OCI-LY7 (cell line): ENCODE data around the gene TNS3. TPM values are rescaled to one million over a fixed set of nuclear protein-coding genes. Genes with fewer than 3 reads are reported as not detected.
"Not testable (repeated sequence)": the region's sequence is repeated elsewhere in the genome, so short reads cannot be mapped to it uniquely, and the experiment has no call there.

Source experiments
- BruUV-seq: library from RNA; stranded (reverse); fragments of 400-500 nt; replicated peaks from 2 replicates; lab custom pipeline; 2021; lab: Mats Ljungman, UMichigan
- CTCF ChIA-PET: fragments of 300-600 bp; sonication (Branson Sonifier 250); formaldehyde crosslinking; loops from one replicate; lab custom pipeline; 2022; ENCODE audit warnings: antibody characterized with exemption; ENCODE audit not compliant: unreplicated experiment; lab: Charles Lee
- POLR2A ChIA-PET: fragments of 300-600 bp; sonication (Branson Sonifier 250); formaldehyde crosslinking; loops from one replicate; lab custom pipeline; 2022; ENCODE audit warnings: antibody characterized with exemption; lab: Charles Lee
- DNase-seq: peaks from one replicate; pipeline ENCODE4 v3.0.0-alpha.2; 2015; ENCODE audit warnings: low spot score
- H2AFZ ChIP-seq: fragments of 200-600 bp; sonication (generic), shearing (Covaris generic); 2 replicates; pipeline ENCODE4 v1.6.1; 2014; ENCODE audit warnings: mild to moderate bottlenecking, antibody characterized with exemption, low read length, moderate library complexity
- H3K27ac ChIP-seq: fragments of 200-600 bp; sonication (generic); 2 replicates; pipeline ENCODE4 v1.5.1; 2014; ENCODE audit warnings: mixed run types, low read depth, mild to moderate bottlenecking, moderate library complexity, low read length, inconsistent platforms; ENCODE audit not compliant: poor library complexity, severe bottlenecking
- H3K36me3 ChIP-seq: fragments of 200-600 bp; sonication (generic); 2 replicates; pipeline ENCODE4 v1.6.1; 2014; ENCODE audit warnings: mild to moderate bottlenecking, antibody characterized with exemption, low read length, moderate library complexity, mixed read lengths; ENCODE audit not compliant: insufficient read depth
- H3K4me1 ChIP-seq: fragments of 200-600 bp; sonication (generic); 2 replicates; pipeline ENCODE4 v1.5.1; 2014; ENCODE audit warnings: mild to moderate bottlenecking, low read length; ENCODE audit not compliant: insufficient read depth, poor library complexity, severe bottlenecking
- H3K4me2 ChIP-seq: fragments of 200-600 bp; sonication (generic); 2 replicates; pipeline ENCODE4 v1.6.1; 2014; ENCODE audit warnings: mild to moderate bottlenecking, low read length
- H3K4me3 ChIP-seq: fragments of 200-600 bp; sonication (generic); 2 replicates; pipeline ENCODE4 v1.5.1; 2014; ENCODE audit warnings: mild to moderate bottlenecking, low read depth, low read length; ENCODE audit not compliant: poor library complexity, severe bottlenecking
- H3K79me2 ChIP-seq: fragments of 200-600 bp; sonication (generic); 2 replicates; pipeline ENCODE4 v1.6.1; 2016; ENCODE audit warnings: low read depth, mild to moderate bottlenecking, low read length, moderate library complexity, mixed read lengths; ENCODE audit not compliant: insufficient read depth
- H3K9me2 ChIP-seq: fragments of 200-600 bp; sonication (generic); 2 replicates; pipeline ENCODE4 v1.6.1; 2016; ENCODE audit warnings: mild to moderate bottlenecking, low read length, mixed read lengths; ENCODE audit not compliant: insufficient read depth
- H3K9me3 ChIP-seq: fragments of 200-600 bp; sonication (generic); 2 replicates; pipeline ENCODE4 v1.6.1; 2014; ENCODE audit warnings: mild to moderate bottlenecking, mixed run types, low read length, mixed read lengths
- H4K20me1 ChIP-seq: fragments of 200-600 bp; sonication (generic); 2 replicates; pipeline ENCODE4 v1.6.1; 2014; ENCODE audit warnings: mild to moderate bottlenecking, antibody characterized with exemption, low read length, moderate library complexity, mixed read lengths; ENCODE audit not compliant: insufficient read depth
- EZH2phosphoT487 ChIP-seq: fragments of 200-600 bp; sonication (generic); IDR thresholded peaks from 2 replicates; pipeline ENCODE4 v1.6.1; 2018; ENCODE audit warnings: low read depth, borderline replicate concordance, mild to moderate bottlenecking, mixed run types, antibody characterized with exemption, low read length, moderate library complexity, mixed read lengths
- intact Hi-C: fragments of 100-400 bp; cut with micrococcal nuclease; formaldehyde crosslinking; loops from one replicate; pipeline ENCODE4 v1.10.0; 2022; ENCODE audit not compliant: unreplicated experiment
- total RNA-seq, 2 experiments: library from RNA; depleted of rRNA in 1 of 2; stranded (reverse); fragments of >200 nt in 1 of 2; shearing (Covaris generic) in 1 of 2; gene quantifications; 2 replicates each; pipeline ENCODE4 v1.2.3, GENCODE V29; 2014 to 2022
- TF ChIP-seq, protein P1 (sequence below): fragments of 200-600 bp; sonication (generic); conservative IDR thresholded peaks from 2 replicates; pipeline ENCODE4 v1.5.1; 2014; ENCODE audit warnings: mild to moderate bottlenecking, antibody characterized with exemption, low read length, moderate library complexity, mixed read lengths

The TNS3 gene
- total RNA-seq, 2 experiments from 2014 or later, result 9.5 to 42.1 TPM

DNA sequence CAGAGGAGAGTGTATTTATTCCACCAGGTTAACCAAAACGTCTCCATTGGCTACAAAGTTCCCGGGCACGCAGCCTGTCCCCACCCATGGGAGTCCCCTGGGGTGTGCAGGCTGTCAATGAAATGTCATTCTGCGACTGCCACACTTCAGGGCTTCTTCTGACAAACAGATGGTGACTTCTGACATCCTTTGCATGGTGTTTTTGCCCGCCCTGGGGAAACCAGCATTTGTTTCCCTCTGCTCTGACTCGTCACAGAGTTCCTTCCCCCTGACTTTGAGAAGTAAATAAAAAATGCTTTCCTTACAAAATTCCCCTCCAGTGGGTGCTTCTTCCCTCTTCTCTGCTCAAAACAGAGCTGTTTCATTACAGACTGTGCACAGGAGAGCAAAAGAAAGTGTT, 38.2 kb downstream of the TNS3 start:
- DNase-seq, result peak; percentile 28
- Histone ChIP-seq H3K36me3 (no peaks in the 10 kb centered on the region), H3K4me1 (peaks cover 12% of the 10 kb centered on the region), H3K4me3 (no peak overlapping the region), H2AFZ (no peak overlapping the region), H3K4me2 (peak overlapping the region; percentile 27; the same call in 1 of the 2 replicates), H3K27ac (no peak overlapping the region), H3K79me2 (no peaks in the 10 kb centered on the region), H4K20me1 (no peaks in the 10 kb centered on the region; the same call in 1 of the 2 replicates), H3K9me2 (no peaks in the 10 kb centered on the region), H3K9me3 (no peaks in the 10 kb centered on the region)
- intact Hi-C loops, result no loop called here
- BruUV-seq, result no TSS peak
- ChIA-PET POLR2A (interaction anchor here (0.6 to 0.8 kb wide), 2 partner anchors 9 to 26 kb away, joined by 3 read pairs; no protein-coding TSS in a partner anchor), CTCF (no interaction called here)
- TF ChIP-seq, protein P1, sequence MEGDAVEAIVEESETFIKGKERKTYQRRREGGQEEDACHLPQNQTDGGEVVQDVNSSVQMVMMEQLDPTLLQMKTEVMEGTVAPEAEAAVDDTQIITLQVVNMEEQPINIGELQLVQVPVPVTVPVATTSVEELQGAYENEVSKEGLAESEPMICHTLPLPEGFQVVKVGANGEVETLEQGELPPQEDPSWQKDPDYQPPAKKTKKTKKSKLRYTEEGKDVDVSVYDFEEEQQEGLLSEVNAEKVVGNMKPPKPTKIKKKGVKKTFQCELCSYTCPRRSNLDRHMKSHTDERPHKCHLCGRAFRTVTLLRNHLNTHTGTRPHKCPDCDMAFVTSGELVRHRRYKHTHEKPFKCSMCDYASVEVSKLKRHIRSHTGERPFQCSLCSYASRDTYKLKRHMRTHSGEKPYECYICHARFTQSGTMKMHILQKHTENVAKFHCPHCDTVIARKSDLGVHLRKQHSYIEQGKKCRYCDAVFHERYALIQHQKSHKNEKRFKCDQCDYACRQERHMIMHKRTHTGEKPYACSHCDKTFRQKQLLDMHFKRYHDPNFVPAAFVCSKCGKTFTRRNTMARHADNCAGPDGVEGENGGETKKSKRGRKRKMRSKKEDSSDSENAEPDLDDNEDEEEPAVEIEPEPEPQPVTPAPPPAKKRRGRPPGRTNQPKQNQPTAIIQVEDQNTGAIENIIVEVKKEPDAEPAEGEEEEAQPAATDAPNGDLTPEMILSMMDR, result no peak
- TF ChIP-seq EZH2phosphoT487, result no peak

DNA sequence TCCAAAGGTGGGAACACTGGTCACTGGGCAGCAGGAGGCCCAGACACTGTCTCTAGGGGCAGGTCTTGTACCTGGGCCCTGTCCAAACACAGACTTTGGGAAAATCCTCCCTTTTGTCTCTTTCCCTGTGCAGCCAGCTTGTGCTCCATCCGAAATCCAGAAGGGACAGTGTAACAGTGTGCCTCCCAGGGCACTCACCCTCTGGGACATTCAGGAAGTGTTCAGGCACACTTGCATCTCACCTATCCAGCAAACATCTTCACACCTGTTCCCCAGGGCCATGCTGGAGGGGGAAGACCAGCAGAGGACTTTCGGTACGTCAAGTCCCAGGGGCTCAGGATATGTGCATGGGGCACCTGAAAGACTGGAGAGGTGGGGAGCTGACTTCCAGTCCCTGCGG, 38.9 kb downstream of the TNS3 start:
- no peak for DNase-seq
- H3K27ac ChIP-seq, result no peak overlapping the region
- ChIA-PET POLR2A (interaction anchor here (0.8 kb wide), 1 partner anchor 10 kb away, joined by 3 read pairs; no protein-coding TSS in a partner anchor), CTCF (no interaction called here)
- H3K4me1 ChIP-seq, result peaks cover 12% of the 10 kb centered on the region
- no peak overlapping the region for H3K4me3 ChIP-seq
- H2AFZ ChIP-seq, result no peak overlapping the region
- no peaks in the 10 kb centered on the region for H3K9me3 ChIP-seq
- H3K36me3 ChIP-seq, result no peaks in the 10 kb centered on the region
- H3K79me2 ChIP-seq, result no peaks in the 10 kb centered on the region
- intact Hi-C loops, result no loop called here
- TF ChIP-seq, protein P1, result no peak
- TF ChIP-seq EZH2phosphoT487, result no peak
- no peak overlapping the region for H3K4me2 ChIP-seq
- H4K20me1 ChIP-seq, result no peaks in the 10 kb centered on the region; the same call in 1 of the 2 replicates
- H3K9me2 ChIP-seq, result no peaks in the 10 kb centered on the region
- BruUV-seq, result no TSS peak

DNA sequence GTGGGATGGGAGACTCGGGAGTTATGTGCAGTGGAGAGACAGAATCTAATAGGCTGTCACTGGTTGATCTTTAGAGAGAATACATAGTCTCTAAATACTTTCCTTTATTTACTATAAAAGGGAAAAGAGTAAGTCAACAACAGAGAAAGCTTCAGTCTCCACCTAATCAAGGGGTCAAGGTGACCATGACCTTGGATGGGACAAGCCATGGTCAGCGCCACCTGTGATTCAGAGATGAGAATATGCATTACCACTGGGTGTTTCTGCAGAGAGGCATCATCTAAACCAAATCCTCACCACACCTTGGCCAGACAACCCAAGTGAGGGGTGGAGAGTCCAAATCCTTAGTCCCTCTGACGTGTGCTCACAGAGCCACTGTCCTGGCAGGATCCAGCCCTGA, 39.9 kb downstream of the TNS3 start:
- ChIA-PET CTCF (no interaction called here), POLR2A (no interaction called here)
- DNase-seq, result no peak
- no peaks in the 10 kb centered on the region for H3K9me2 ChIP-seq
- H3K79me2 ChIP-seq, result no peaks in the 10 kb centered on the region
- H3K4me1 ChIP-seq, result peaks cover 12% of the 10 kb centered on the region
- H2AFZ ChIP-seq, result no peak overlapping the region
- no peaks in the 10 kb centered on the region for H3K36me3 ChIP-seq
- H3K4me3 ChIP-seq, result no peak overlapping the region
- no peak for TF ChIP-seq EZH2phosphoT487
- TF ChIP-seq, protein P1, result no peak
- intact Hi-C loops, result no loop called here
- BruUV-seq, result no TSS peak
- H3K27ac ChIP-seq, result no peak overlapping the region
- no peak overlapping the region; the same call in 1 of the 2 replicates for H3K4me2 ChIP-seq
- H3K9me3 ChIP-seq, result no peaks in the 10 kb centered on the region
- no peaks in the 10 kb centered on the region; the same call in 1 of the 2 replicates for H4K20me1 ChIP-seq

DNA sequence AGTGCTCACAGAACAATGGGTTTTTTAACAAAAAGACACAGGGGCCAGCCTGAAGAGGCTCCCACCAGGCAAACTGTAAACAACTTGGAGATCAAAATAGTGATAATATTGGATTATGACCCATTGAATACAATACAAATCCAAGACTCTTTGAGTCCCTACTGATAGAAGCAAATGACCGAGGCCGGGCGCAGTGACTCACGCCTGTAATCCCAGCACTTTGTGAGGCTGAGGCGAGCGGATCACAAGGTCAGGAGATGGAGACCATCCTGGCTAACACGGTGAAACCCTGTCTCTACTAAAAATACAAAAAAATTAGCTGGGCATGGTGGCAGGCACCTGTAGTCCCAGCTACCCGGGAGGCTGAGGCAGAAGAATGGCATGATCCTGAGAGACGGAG, 40.4 kb downstream of the TNS3 start:
- H3K9me3 ChIP-seq, H4K20me1 ChIP-seq, CTCF ChIA-PET, H3K27ac ChIP-seq, intact Hi-C loops, H3K79me2 ChIP-seq, H3K4me3 ChIP-seq, H3K36me3 ChIP-seq, H3K9me2 ChIP-seq, BruUV-seq, DNase-seq, POLR2A ChIA-PET, H2AFZ ChIP-seq: not testable (repeated sequence)
- peaks cover 12% of the 10 kb centered on the region for H3K4me1 ChIP-seq
- H3K4me2 ChIP-seq, result peak overlapping the region; percentile 17; the same call in 1 of the 2 replicates
